ENCODE measurements around the gene RHOT2. TPM values are rescaled to one million over a fixed set of nuclear protein-coding genes. Genes with fewer than 3 reads are reported as not detected.

The RHOT2 gene
- total and polyA plus RNA-seq, 9 of the 15 experiments (the other 6 are each of a cell fraction or from before 2014, with no cell fraction given): 5.0 to 373 (median 112) TPM

GRCh38 chr16:679814-680624 is 12.1 kb downstream of the RHOT2 start, which contains the start of gene STUB1 (continued):
- no peak for TF ChIP-seq REST (IDR thresholded peaks at IDR 0.05; ENCODE audit: borderline replicate concordance)
- TF ChIP-seq REST (CRISPR knock-in tag; IDR thresholded peaks at IDR 0.05; ENCODE audit: low read depth): peak; percentile 62; the same call in 1 of the 2 replicates
- TF ChIP-seq ZNF766 (CRISPR knock-in tag; conservative IDR thresholded peaks at IDR 0.05): no peak
- TF ChIP-seq HNRNPK (IDR thresholded peaks at IDR 0.05; ENCODE audit: low read depth, low read length, poor library complexity, severe bottlenecking): no peak
- peak; percentile 56; the same call in 1 of the 2 replicates for TF ChIP-seq TOE1 (IDR thresholded peaks at IDR 0.05; ENCODE audit: borderline replicate concordance)
- TF ChIP-seq TOE1 (CRISPR knock-in tag; IDR thresholded peaks at IDR 0.05; ENCODE audit: borderline replicate concordance, low read depth): no peak
- TF ChIP-seq THAP12 (CRISPR knock-in tag; IDR thresholded peaks at IDR 0.05): peak; percentile 45
- TF ChIP-seq CREB1 (IDR thresholded peaks at IDR 0.05): no peak
- 0 out of 2 replicates have a peak, but pooled peaks have one; percentile 21 for TF ChIP-seq CREB1 (CRISPR knock-in tag; IDR thresholded peaks at IDR 0.05)

Measured in K562 (cell line).